Measurements from ENCODE around the gene APLP2. TPM values are rescaled to one million over a fixed set of nuclear protein-coding genes. Genes with fewer than 3 reads are reported as not detected.

The APLP2 gene
- total and polyA plus RNA-seq, 2 of the 4 experiments (the other 2 are of a cell fraction): 127 to 235 TPM

DNA sequence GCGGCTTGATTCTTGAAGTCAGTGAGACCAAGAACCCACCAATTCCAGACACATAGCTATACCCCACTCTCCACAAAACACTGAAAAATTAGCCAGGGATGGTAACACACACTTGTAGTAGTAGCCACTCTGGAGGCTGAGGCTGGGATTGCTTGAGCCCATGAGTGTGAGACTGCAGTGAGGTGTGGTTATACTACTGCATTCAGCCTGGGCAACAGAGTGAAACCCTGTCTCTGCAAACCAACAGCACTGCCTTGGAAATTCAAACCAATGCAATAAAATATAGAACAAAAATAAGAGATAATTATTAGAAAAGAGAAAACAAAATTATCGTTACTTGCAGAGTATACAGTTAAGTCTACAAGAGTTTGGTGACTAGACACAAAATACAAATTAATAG is 46.9 kb upstream of the APLP2 start:
- H3K4me2 ChIP-seq (ENCODE audit: low read depth, low read length): no peak overlapping the region
- BruUV-seq (replicated peaks): no TSS peak

More for the DNA sequence above, 46.9 kb upstream of the APLP2 start:
- peaks cover 4% of the 10 kb centered on the region for H3K4me1 ChIP-seq (ENCODE audit: control insufficient read depth, insufficient read depth, low read length)
- H3K23ac ChIP-seq (ENCODE audit: low read depth, low read length): no peak overlapping the region
- H3K9me3 ChIP-seq (ENCODE audit: control insufficient read depth, insufficient read depth, low read length): no peaks in the 10 kb centered on the region
- H3K4me3 ChIP-seq (ENCODE audit: insufficient read depth, low read depth, low read length): no peak overlapping the region
- peaks cover 2% of the 10 kb centered on the region; the same call in 1 of the 2 replicates for H3K9me1 ChIP-seq (ENCODE audit: insufficient read depth, low read length)
- DNase-seq (no peak), ATAC-seq (ENCODE audit: low read depth) (peak; percentile 19)
- no peak for TF ChIP-seq FOS (IDR thresholded peaks at IDR 0.05; ENCODE audit: low read depth, low read length)
- TF ChIP-seq CHD1 (IDR thresholded peaks at IDR 0.05; ENCODE audit: low read depth, low read length): no peak
- no peak for TF ChIP-seq RCOR1 (IDR thresholded peaks at IDR 0.05; ENCODE audit: insufficient replicate concordance, low read length)
- TF ChIP-seq, protein P1, sequence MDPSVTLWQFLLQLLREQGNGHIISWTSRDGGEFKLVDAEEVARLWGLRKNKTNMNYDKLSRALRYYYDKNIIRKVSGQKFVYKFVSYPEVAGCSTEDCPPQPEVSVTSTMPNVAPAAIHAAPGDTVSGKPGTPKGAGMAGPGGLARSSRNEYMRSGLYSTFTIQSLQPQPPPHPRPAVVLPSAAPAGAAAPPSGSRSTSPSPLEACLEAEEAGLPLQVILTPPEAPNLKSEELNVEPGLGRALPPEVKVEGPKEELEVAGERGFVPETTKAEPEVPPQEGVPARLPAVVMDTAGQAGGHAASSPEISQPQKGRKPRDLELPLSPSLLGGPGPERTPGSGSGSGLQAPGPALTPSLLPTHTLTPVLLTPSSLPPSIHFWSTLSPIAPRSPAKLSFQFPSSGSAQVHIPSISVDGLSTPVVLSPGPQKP (IDR thresholded peaks at IDR 0.05; ENCODE audit: borderline replicate concordance, low read depth, low read length): no peak
- TF ChIP-seq POLR2A (IDR thresholded peaks at IDR 0.05; ENCODE audit: low read depth, low read length): no peak
- TF ChIP-seq NFE2L2 (IDR thresholded peaks at IDR 0.05; ENCODE audit: low read depth, low read length): no peak
- TF ChIP-seq CEBPB (IDR thresholded peaks at IDR 0.05; ENCODE audit: low read depth, low read length): no peak
- H3K27me3 ChIP-seq (ENCODE audit: control insufficient read depth, insufficient read depth, low read length): no peaks in the 10 kb centered on the region
- peak overlapping the region; percentile 35 for H3K4ac ChIP-seq (ENCODE audit: low read depth, low read length)
- no peak overlapping the region for H3K14ac ChIP-seq (replicated peaks; ENCODE audit: low read depth, low read length)
- no peak overlapping the region for H3K56ac ChIP-seq (ENCODE audit: extremely low read depth, insufficient read depth, low read length)
- H2BK20ac ChIP-seq (ENCODE audit: low read depth, low read length): peak overlapping the region; percentile 64
- H2AK9ac ChIP-seq (replicated peaks; ENCODE audit: low read depth, low read length, poor library complexity): no peak overlapping the region
- dilution Hi-C loops (cut with HindIII; ENCODE audit: low sequenced_read_pairs, unreplicated experiment) (no loop called here), intact Hi-C loops (cut with micrococcal nuclease) (no loop called here), in situ Hi-C loops (cut with MboI; ENCODE audit: low sequenced_read_pairs) (no loop called here)
- ChIA-PET CTCF (no interaction called here), POLR2A (ENCODE audit: unreplicated experiment) (no interaction called here)
- WGBS, 2 experiments (ENCODE audit: extremely low coverage in 2 of 2, insufficient read length in 1 of 2): no CpG with 5 or more reads among the region's 2 CpGs
- H3K36me3 ChIP-seq (ENCODE audit: control insufficient read depth, insufficient read depth, low read length): no peaks in the 10 kb centered on the region
- no peak overlapping the region for H2AFZ ChIP-seq (replicated peaks; ENCODE audit: low read length, poor library complexity)
- H2BK15ac ChIP-seq (ENCODE audit: low read depth, low read length): no peak overlapping the region; the same call in 2 of the 3 replicates
- H4K8ac ChIP-seq (ENCODE audit: low read depth in 2 of 2, low read length in 2 of 2): no peak overlapping the region
- no peaks in the 10 kb centered on the region for H3K79me1 ChIP-seq (ENCODE audit: low read depth in 1 of 2, low read length in 2 of 2)
- H2BK5ac ChIP-seq (ENCODE audit: low read depth, low read length, poor library complexity, severe bottlenecking): no peak overlapping the region
- H4K20me1 ChIP-seq (ENCODE audit: insufficient read depth, low read length): no peaks in the 10 kb centered on the region
- no peak overlapping the region for H4K5ac ChIP-seq (ENCODE audit: low read depth, low read length)
- peak overlapping the region; percentile 44 for H2BK120ac ChIP-seq (ENCODE audit: low read depth, low read length)
- H2AK5ac ChIP-seq (ENCODE audit: low read depth, low read length): peak overlapping the region; percentile 25; the same call in 1 of the 2 replicates
- H4K91ac ChIP-seq (ENCODE audit: insufficient read depth, low read depth, low read length): peak overlapping the region; percentile 62
- H3K9ac ChIP-seq (ENCODE audit: low read depth, low read length): no peak overlapping the region
- H3K18ac ChIP-seq (ENCODE audit: low read depth, low read length): no peak overlapping the region
- H3K27ac ChIP-seq (ENCODE audit: insufficient read depth, low read length): no peak overlapping the region
